IMR-90 (cell line): Measurements from ENCODE around the gene SVOPL. TPM values are rescaled to one million over a fixed set of nuclear protein-coding genes. Genes with fewer than 3 reads are reported as not detected.

ENCODE experiments used
- ATAC-seq: fragments of 200-7000 bp; cut with Tn5 transposase; 2 replicates; pipeline ENCODE4 v1.9.1; 2020; ENCODE audit warnings: low read depth, mild to moderate bottlenecking, moderate library complexity
- BruUV-seq: library from RNA; stranded (reverse); fragments of 400-500 nt; replicated peaks from 2 replicates; lab custom pipeline; 2021; lab: Mats Ljungman, UMichigan
- CTCF ChIA-PET: fragments of 300-600 bp; formaldehyde crosslinking; extraction: SDS; loops from one replicate; lab custom pipeline; 2021; ENCODE audit warnings: antibody characterized with exemption; lab: Yijun Ruan, JAX
- POLR2A ChIA-PET: fragments of 300-600 bp; sonication (Branson Sonifier 250); formaldehyde crosslinking; loops from one replicate; lab custom pipeline; 2022; ENCODE audit warnings: antibody characterized with exemption; ENCODE audit not compliant: unreplicated experiment; lab: Charles Lee
- DNase-seq: peaks from one replicate; pipeline ENCODE4 v3.0.0; 2013
- H2AFZ ChIP-seq: replicated peaks from 2 replicates; pipeline ENCODE3; 2013; ENCODE audit warnings: low read length, mild to moderate bottlenecking; ENCODE audit not compliant: poor library complexity
- H2AK5ac ChIP-seq: 2 replicates; pipeline ENCODE4 v1.6.1; 2013; ENCODE audit warnings: low read depth, low read length, inconsistent platforms
- H2AK9ac ChIP-seq: replicated peaks from 2 replicates; pipeline ENCODE3; 2013; ENCODE audit warnings: mild to moderate bottlenecking, low read depth, low read length, moderate library complexity; ENCODE audit not compliant: poor library complexity
- H2BK120ac ChIP-seq: 2 replicates; pipeline ENCODE4 v1.6.1; 2013; ENCODE audit warnings: low read depth, low read length, inconsistent platforms
- H2BK15ac ChIP-seq: 3 replicates; pipeline ENCODE4 v1.6.1; 2013; ENCODE audit warnings: low read depth, low read length, inconsistent platforms
- H2BK20ac ChIP-seq: 2 replicates; pipeline ENCODE4 v1.6.1; 2013; ENCODE audit warnings: low read depth, mild to moderate bottlenecking, inconsistent platforms, low read length, moderate library complexity
- H2BK5ac ChIP-seq: 2 replicates; pipeline ENCODE4 v1.6.1; 2013; ENCODE audit warnings: mild to moderate bottlenecking, low read depth, low read length, inconsistent platforms; ENCODE audit not compliant: poor library complexity, severe bottlenecking
- H3K14ac ChIP-seq: replicated peaks from 2 replicates; pipeline ENCODE4 v1.6.1; 2013; ENCODE audit warnings: low read depth, low read length, inconsistent platforms
- H3K18ac ChIP-seq: 2 replicates; pipeline ENCODE4 v1.6.1; 2013; ENCODE audit warnings: low read depth, low read length, control low read depth
- H3K23ac ChIP-seq: 2 replicates; pipeline ENCODE4 v1.6.1; 2013; ENCODE audit warnings: low read depth, low read length, inconsistent platforms
- H3K27ac ChIP-seq: 2 replicates; pipeline ENCODE4 v1.5.1; 2013; ENCODE audit warnings: mild to moderate bottlenecking, control low read depth, low read length; ENCODE audit not compliant: insufficient read depth
- H3K27me3 ChIP-seq: 2 replicates; pipeline ENCODE4 v1.6.1; 2013; ENCODE audit warnings: low read length; ENCODE audit not compliant: control insufficient read depth, insufficient read depth
- H3K36me3 ChIP-seq: 2 replicates; pipeline ENCODE4 v1.6.1; 2013; ENCODE audit warnings: low read length, mixed read lengths; ENCODE audit not compliant: control insufficient read depth, insufficient read depth
- H3K4ac ChIP-seq: 2 replicates; pipeline ENCODE4 v1.6.1; 2013; ENCODE audit warnings: low read depth, low read length, inconsistent platforms
- H3K4me1 ChIP-seq: 2 replicates; pipeline ENCODE4 v1.6.1; 2013; ENCODE audit warnings: low read length, mixed read lengths; ENCODE audit not compliant: control insufficient read depth, insufficient read depth
- H3K4me2 ChIP-seq: 2 replicates; pipeline ENCODE4 v1.6.1; 2013; ENCODE audit warnings: low read depth, mild to moderate bottlenecking, control low read depth, low read length, moderate library complexity
- H3K4me3 ChIP-seq: 2 replicates; pipeline ENCODE4 v1.5.1; 2013; ENCODE audit warnings: low read depth, mild to moderate bottlenecking, control low read depth, low read length, moderate library complexity; ENCODE audit not compliant: insufficient read depth
- H3K56ac ChIP-seq: 2 replicates; pipeline ENCODE4 v1.6.1; 2013; ENCODE audit warnings: low read length, inconsistent platforms; ENCODE audit not compliant: insufficient read depth; ENCODE audit errors: extremely low read depth
- H3K79me1 ChIP-seq, 2 experiments: 2 replicates each; pipeline ENCODE4 v1.6.1; 2013; ENCODE audit warnings: low read length in 2 of 2, inconsistent platforms in 1 of 2, low read depth in 1 of 2
- H3K9ac ChIP-seq: 2 replicates; pipeline ENCODE4 v1.6.1; 2013; ENCODE audit warnings: low read depth, low read length, control low read depth
- H3K9me1 ChIP-seq: 2 replicates; pipeline ENCODE4 v1.6.1; 2013; ENCODE audit warnings: low read length, inconsistent platforms; ENCODE audit not compliant: insufficient read depth
- H3K9me3 ChIP-seq: 2 replicates; pipeline ENCODE4 v1.6.1; 2013; ENCODE audit warnings: low read length; ENCODE audit not compliant: control insufficient read depth, insufficient read depth
- H4K20me1 ChIP-seq: 2 replicates; pipeline ENCODE4 v1.6.1; 2013; ENCODE audit warnings: low read length, inconsistent platforms; ENCODE audit not compliant: insufficient read depth
- H4K5ac ChIP-seq: 2 replicates; pipeline ENCODE4 v1.6.1; 2013; ENCODE audit warnings: mild to moderate bottlenecking, low read depth, low read length, control low read depth
- H4K8ac ChIP-seq, 2 experiments: 2 replicates each; pipeline ENCODE4 v1.6.1; 2013; ENCODE audit warnings: low read depth in 2 of 2, low read length in 2 of 2, control low read depth in 1 of 2, inconsistent platforms in 1 of 2
- H4K91ac ChIP-seq: 2 replicates; pipeline ENCODE4 v1.6.1; 2013; ENCODE audit warnings: low read depth, low read length, inconsistent platforms; ENCODE audit not compliant: insufficient read depth
- BHLHE40 ChIP-seq: fragments of 150-350 bp; IDR thresholded peaks from 2 replicates; pipeline ENCODE4 v1.6.1; 2016; ENCODE audit warnings: mild to moderate bottlenecking, low read depth, low read length
- CEBPB ChIP-seq: IDR thresholded peaks from 2 replicates; pipeline ENCODE4 v1.6.1; 2012; ENCODE audit warnings: low read depth, low read length, improper control_type of control experiment
- CTCF ChIP-seq: conservative IDR thresholded peaks from 2 replicates; pipeline ENCODE4 v1.5.1; 2012; ENCODE audit warnings: mild to moderate bottlenecking, low read depth, low read length, improper control_type of control experiment
- FOS ChIP-seq: fragments of 150-350 bp; IDR thresholded peaks from 2 replicates; pipeline ENCODE4 v1.6.1; 2016; ENCODE audit warnings: low read depth, low read length
- POLR2A ChIP-seq: IDR thresholded peaks from 2 replicates; pipeline ENCODE4 v1.6.1; 2012; ENCODE audit warnings: mild to moderate bottlenecking, low read depth, low read length
- RFX5 ChIP-seq: IDR thresholded peaks from 2 replicates; pipeline ENCODE4 v1.8.0; 2012; ENCODE audit warnings: low read depth, mild to moderate bottlenecking, low read length, moderate library complexity
- WGBS, 2 experiments: methylation state at CpG; one replicate each; pipeline versions ENCODE4 v1.1.5 to v1.1.7; 2013; ENCODE audit warnings: missing lambda C conversion rate in 2 of 2; ENCODE audit not compliant: insufficient read length in 1 of 2; ENCODE audit errors: extremely low coverage in 2 of 2; 5-methylcytosine and 5-hydroxymethylcytosine counted together
- dilution Hi-C: fragments of 300-500 bp; cut with HindIII; formaldehyde crosslinking; loops from one replicate; pipeline ENCODE4 v1.14.3; 2018; ENCODE audit warnings: low sequenced_read_pairs; ENCODE audit not compliant: unreplicated experiment
- in situ Hi-C: fragments of 300-500 bp; cut with MboI; formaldehyde crosslinking; loops from 3 replicates; pipeline ENCODE4 v1.14.3; 2019; ENCODE audit warnings: low sequenced_read_pairs, inconsistent platforms, mixed read lengths
- intact Hi-C: fragments of 100-400 bp; cut with micrococcal nuclease; formaldehyde crosslinking; loops from 2 replicates; pipeline ENCODE4 v1.10.0; 2022
- polyA plus RNA-seq, 3 experiments: library from polyadenylated mRNA; depleted of rRNA; stranded (reverse); fragments of >200 nt; gene quantifications; 2 replicates each; pipeline ENCODE4 v1.2.3, GENCODE V29; 2012; ENCODE audit warnings: low replicate concordance in 1 of 3
- total RNA-seq: library from RNA; depleted of rRNA; stranded (reverse); fragments of >200 nt; gene quantifications from 2 replicates; pipeline ENCODE4 v1.2.3, GENCODE V29; 2012

Gene SVOPL
- total and polyA plus RNA-seq, 2 of the 4 experiments (the other 2 are of a cell fraction), result not detected

DNA sequence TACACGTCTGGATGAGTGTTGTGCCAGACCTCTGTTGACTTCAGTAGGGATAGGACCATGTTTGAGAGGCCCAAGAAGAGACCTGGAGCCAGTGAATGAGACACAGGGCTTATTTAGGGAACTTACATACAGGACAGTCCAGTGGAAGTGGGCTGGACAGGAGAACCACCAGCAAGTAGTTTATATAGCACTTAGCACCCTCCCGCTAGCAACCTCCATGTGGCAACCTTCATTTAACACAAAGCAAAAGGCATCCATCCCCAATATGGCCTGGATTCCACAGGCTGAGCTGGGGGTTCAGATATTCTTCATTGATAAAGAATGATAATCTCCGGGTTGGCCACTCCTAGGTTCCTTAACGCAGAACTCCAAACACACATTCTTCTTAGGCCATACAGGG, 147.4 kb downstream of the SVOPL start:
- Histone ChIP-seq H3K23ac (no peak overlapping the region), H2BK120ac (no peak overlapping the region), H2BK5ac (no peak overlapping the region), H3K4ac (no peak overlapping the region), H4K8ac (no peak overlapping the region), H3K18ac (no peak overlapping the region), H3K4me3 (no peak overlapping the region), H4K5ac (no peak overlapping the region), H2AK5ac (no peak overlapping the region), H3K9ac (no peak overlapping the region), H2BK15ac (no peak overlapping the region), H3K9me1 (no peaks in the 10 kb centered on the region; the same call in 1 of the 2 replicates), H3K56ac (no peak overlapping the region), H3K4me2 (no peak overlapping the region), H3K14ac (no peak overlapping the region), H3K27me3 (no peaks in the 10 kb centered on the region), H4K20me1 (no peaks in the 10 kb centered on the region), H3K36me3 (peaks cover 33% of the 10 kb centered on the region), H3K79me1 (no peaks in the 10 kb centered on the region), H3K27ac (no peak overlapping the region), H2AFZ (no peak overlapping the region), H3K4me1 (no peaks in the 10 kb centered on the region), H2BK20ac (no peak overlapping the region), H2AK9ac (no peak overlapping the region), H3K9me3 (peaks cover 26% of the 10 kb centered on the region), H4K91ac (no peak overlapping the region)
- intact Hi-C loops (no loop called here), dilution Hi-C loops (no loop called here), in situ Hi-C loops (no loop called here)
- ChIA-PET CTCF (no interaction called here), POLR2A (no interaction called here)
- no peak for DNase-seq
- no peak for TF ChIP-seq BHLHE40
- no peak for TF ChIP-seq CTCF
- no peak for TF ChIP-seq FOS
- no peak for TF ChIP-seq CEBPB
- TF ChIP-seq RFX5, result no peak
- no peak for TF ChIP-seq POLR2A
- no peak for ATAC-seq
- WGBS, 2 experiments, result no CpG with 5 or more reads among the region's 4 CpGs
- no TSS peak for BruUV-seq
